ENCODE results near the gene SCG2. TPM values are rescaled to one million over a fixed set of nuclear protein-coding genes. Genes with fewer than 3 reads are reported as not detected.

The SCG2 gene
- total RNA-seq, 2 experiments from 2014 or later: 0.06 TPM; not detected in 1

- BruUV-seq (replicated peaks): no TSS peak
- Histone ChIP-seq H2AFZ (ENCODE audit: low read length) (no peak overlapping the region), H3K27ac (ENCODE audit: low read depth, low read length, poor library complexity, severe bottlenecking) (no peak overlapping the region), H3K4me3 (ENCODE audit: low read depth, low read length, poor library complexity, severe bottlenecking) (no peak overlapping the region), H3K36me3 (ENCODE audit: insufficient read depth, low read length) (no peaks in the 10 kb centered on the region), H4K20me1 (ENCODE audit: insufficient read depth, low read length) (no peaks in the 10 kb centered on the region), H3K4me2 (ENCODE audit: low read length) (no peak overlapping the region), H3K9me2 (ENCODE audit: insufficient read depth, low read length) (no peaks in the 10 kb centered on the region), H3K79me2 (ENCODE audit: insufficient read depth, low read depth, low read length) (no peaks in the 10 kb centered on the region), H3K4me1 (ENCODE audit: insufficient read depth, low read length, poor library complexity, severe bottlenecking) (no peaks in the 10 kb centered on the region), H3K9me3 (ENCODE audit: low read length) (no peaks in the 10 kb centered on the region)
- ChIA-PET CTCF (ENCODE audit: unreplicated experiment) (no interaction called here), POLR2A (no interaction called here)
- TF ChIP-seq CTCF (conservative IDR thresholded peaks at IDR 0.05; ENCODE audit: low read length): no peak
- TF ChIP-seq EZH2phosphoT487 (IDR thresholded peaks at IDR 0.05; ENCODE audit: borderline replicate concordance, low read depth, low read length): no peak
- DNase-seq (ENCODE audit: low spot score): no peak
- intact Hi-C loops (cut with micrococcal nuclease; ENCODE audit: unreplicated experiment): no loop called here
These were observed 19.7 kb upstream of the SCG2 start for GRCh38 chr2:223621901-223622300.

- DNase-seq (ENCODE audit: low spot score): no peak
- no peak overlapping the region for H3K4me3 ChIP-seq (ENCODE audit: low read depth, low read length, poor library complexity, severe bottlenecking)
- H3K27ac ChIP-seq (ENCODE audit: low read depth, low read length, poor library complexity, severe bottlenecking): no peak overlapping the region
- no peak overlapping the region for H3K4me2 ChIP-seq (ENCODE audit: low read length)
- no peaks in the 10 kb centered on the region for H3K79me2 ChIP-seq (ENCODE audit: insufficient read depth, low read depth, low read length)
- no TSS peak for BruUV-seq (replicated peaks)
- no peaks in the 10 kb centered on the region for H4K20me1 ChIP-seq (ENCODE audit: insufficient read depth, low read length)
- no peaks in the 10 kb centered on the region for H3K4me1 ChIP-seq (ENCODE audit: insufficient read depth, low read length, poor library complexity, severe bottlenecking)
- no peaks in the 10 kb centered on the region for H3K36me3 ChIP-seq (ENCODE audit: insufficient read depth, low read length)
- TF ChIP-seq CTCF (conservative IDR thresholded peaks at IDR 0.05; ENCODE audit: low read length) (no peak), EZH2phosphoT487 (IDR thresholded peaks at IDR 0.05; ENCODE audit: borderline replicate concordance, low read depth, low read length) (no peak)
- no peaks in the 10 kb centered on the region for H3K9me3 ChIP-seq (ENCODE audit: low read length)
- intact Hi-C loops (cut with micrococcal nuclease; ENCODE audit: unreplicated experiment): no loop called here
- CTCF ChIA-PET (ENCODE audit: unreplicated experiment): no interaction called here
- no peaks in the 10 kb centered on the region for H3K9me2 ChIP-seq (ENCODE audit: insufficient read depth, low read length)
- H2AFZ ChIP-seq (ENCODE audit: low read length): no peak overlapping the region
- POLR2A ChIA-PET: interaction anchor here (0.5 to 1.0 kb wide), 2 partner anchors 14 kb away, joined by 3 to 4 read pairs; no protein-coding TSS in a partner anchor
These were observed 17.4 kb upstream of the SCG2 start for GRCh38 chr2:223619486-223620129.

GRCh38 chr2:223618172-223619035 lies 16.2 kb upstream of the SCG2 start:
- no peaks in the 10 kb centered on the region for H3K79me2 ChIP-seq (ENCODE audit: insufficient read depth, low read depth, low read length)
- H3K9me3 ChIP-seq (ENCODE audit: low read length): no peaks in the 10 kb centered on the region
- no peak for DNase-seq (ENCODE audit: low spot score)
- H3K4me2 ChIP-seq (ENCODE audit: low read length): no peak overlapping the region
- no peak overlapping the region for H3K27ac ChIP-seq (ENCODE audit: low read depth, low read length, poor library complexity, severe bottlenecking)
- H4K20me1 ChIP-seq (ENCODE audit: insufficient read depth, low read length): no peaks in the 10 kb centered on the region
- H3K4me3 ChIP-seq (ENCODE audit: low read depth, low read length, poor library complexity, severe bottlenecking): no peak overlapping the region
- ChIA-PET CTCF (ENCODE audit: unreplicated experiment) (no interaction called here), POLR2A (no interaction called here)
- no peaks in the 10 kb centered on the region for H3K36me3 ChIP-seq (ENCODE audit: insufficient read depth, low read length)
- no TSS peak for BruUV-seq (replicated peaks)
- H3K4me1 ChIP-seq (ENCODE audit: insufficient read depth, low read length, poor library complexity, severe bottlenecking): no peaks in the 10 kb centered on the region
- H3K9me2 ChIP-seq (ENCODE audit: insufficient read depth, low read length): no peaks in the 10 kb centered on the region
- intact Hi-C loops (cut with micrococcal nuclease; ENCODE audit: unreplicated experiment): no loop called here
- H2AFZ ChIP-seq (ENCODE audit: low read length): no peak overlapping the region
- TF ChIP-seq CTCF (conservative IDR thresholded peaks at IDR 0.05; ENCODE audit: low read length): peak; percentile 30; the same call in 1 of the 2 replicates
- TF ChIP-seq EZH2phosphoT487 (IDR thresholded peaks at IDR 0.05; ENCODE audit: borderline replicate concordance, low read depth, low read length): no peak

Measured in OCI-LY7 (cell line).